H9 (cell line): ENCODE measurements around the gene CACNB2. TPM values are rescaled to one million over a fixed set of nuclear protein-coding genes. Genes with fewer than 3 reads are reported as not detected.

Source experiments
- DNase-seq: peaks from one replicate; pipeline ENCODE4 v3.0.0-alpha.2; 2017
- H2AFZ ChIP-seq: one replicate; pipeline ENCODE4 v1.6.1; 2013; ENCODE audit warnings: mild to moderate bottlenecking, low read length, control low read depth, moderate library complexity
- H2AK5ac ChIP-seq: 2 replicates; pipeline ENCODE4 v1.6.1; 2013; ENCODE audit warnings: low read length, control low read depth, mixed read lengths; ENCODE audit not compliant: insufficient read length
- H2BK120ac ChIP-seq: one replicate; pipeline ENCODE4 v1.6.1; 2013; ENCODE audit warnings: low read depth, mild to moderate bottlenecking, low read length, control low read depth, inconsistent platforms; ENCODE audit not compliant: poor library complexity, severe bottlenecking
- H2BK12ac ChIP-seq: 2 replicates; pipeline ENCODE4 v1.6.1; 2013; ENCODE audit warnings: low read length, control low read depth, mixed read lengths, low read depth; ENCODE audit not compliant: insufficient read length
- H2BK15ac ChIP-seq: 2 replicates; pipeline ENCODE4 v1.6.1; 2013; ENCODE audit warnings: low read depth, low read length, control low read depth
- H2BK20ac ChIP-seq: one replicate; pipeline ENCODE4 v1.6.1; 2013; ENCODE audit warnings: low read depth, mild to moderate bottlenecking, low read length, control low read depth, inconsistent platforms; ENCODE audit not compliant: poor library complexity, severe bottlenecking
- H2BK5ac ChIP-seq: 2 replicates; pipeline ENCODE4 v1.6.1; 2013; ENCODE audit warnings: low read length, control low read depth, mixed read lengths; ENCODE audit not compliant: insufficient read length
- H3K14ac ChIP-seq: 2 replicates; pipeline ENCODE4 v1.6.1; 2013; ENCODE audit warnings: low read length, control low read depth; ENCODE audit not compliant: insufficient read depth
- H3K18ac ChIP-seq: 2 replicates; pipeline ENCODE4 v1.6.1; 2013; ENCODE audit warnings: low read depth, mild to moderate bottlenecking, mixed read lengths, low read length, control low read depth; ENCODE audit not compliant: insufficient read length
- H3K23ac ChIP-seq: 2 replicates; pipeline ENCODE4 v1.6.1; 2013; ENCODE audit warnings: low read length, control low read depth, mixed read lengths, low read depth; ENCODE audit not compliant: insufficient read length
- H3K23me2 ChIP-seq: 2 replicates; pipeline ENCODE4 v1.6.1; 2013; ENCODE audit warnings: low read depth, mild to moderate bottlenecking, mixed read lengths, low read length, control low read depth; ENCODE audit not compliant: insufficient read length, poor library complexity, severe bottlenecking
- H3K27ac ChIP-seq: 2 replicates; pipeline ENCODE4 v1.5.1; 2013; ENCODE audit warnings: low read length, control low read depth, mixed read lengths, low read depth; ENCODE audit not compliant: insufficient read length
- H3K27me3 ChIP-seq: 2 replicates; pipeline ENCODE4 v1.6.1; 2013; ENCODE audit warnings: low read length, control low read depth, inconsistent platforms; ENCODE audit not compliant: insufficient read depth
- H3K4ac ChIP-seq: 2 replicates; pipeline ENCODE4 v1.6.1; 2013; ENCODE audit warnings: low read depth, mild to moderate bottlenecking, control low read depth, inconsistent platforms, low read length, moderate library complexity
- H3K4me1 ChIP-seq: 2 replicates; pipeline ENCODE4 v1.6.1; 2013; ENCODE audit warnings: low read length, control low read depth, inconsistent platforms; ENCODE audit not compliant: insufficient read depth
- H3K4me2 ChIP-seq: 2 replicates; pipeline ENCODE4 v1.6.1; 2013; ENCODE audit warnings: low read length, control low read depth, mixed read lengths; ENCODE audit not compliant: insufficient read length, insufficient read depth
- H3K56ac ChIP-seq: 2 replicates; pipeline ENCODE4 v1.6.1; 2013; ENCODE audit warnings: low read depth, mild to moderate bottlenecking, mixed read lengths, low read length, control low read depth; ENCODE audit not compliant: insufficient read length
- H3K79me1 ChIP-seq: 2 replicates; pipeline ENCODE4 v1.6.1; 2013; ENCODE audit warnings: low read depth, mild to moderate bottlenecking, moderate library complexity, low read length, control low read depth, inconsistent platforms; ENCODE audit not compliant: insufficient read depth, poor library complexity, severe bottlenecking
- H3K79me2 ChIP-seq: 2 replicates; pipeline ENCODE4 v1.6.1; 2013; ENCODE audit warnings: low read length, control low read depth, inconsistent platforms; ENCODE audit not compliant: insufficient read depth
- H3K9ac ChIP-seq: 2 replicates; pipeline ENCODE4 v1.6.1; 2013; ENCODE audit warnings: low read length, control low read depth, mixed read lengths; ENCODE audit not compliant: insufficient read length; ENCODE audit errors: extremely low read depth
- H3K9me3 ChIP-seq: one replicate; pipeline ENCODE4 v1.6.1; 2013; ENCODE audit warnings: low read depth, low read length, inconsistent platforms; ENCODE audit not compliant: control insufficient read depth
- H3T11ph ChIP-seq: one replicate; pipeline ENCODE4 v1.6.1; 2013; ENCODE audit warnings: mild to moderate bottlenecking, low read length, control low read depth, inconsistent platforms
- H4K20me1 ChIP-seq: one replicate; pipeline ENCODE4 v1.6.1; 2013; ENCODE audit not compliant: control insufficient read depth, insufficient read length, insufficient read depth
- H4K5ac ChIP-seq: 2 replicates; pipeline ENCODE4 v1.6.1; 2013; ENCODE audit warnings: low read depth, mild to moderate bottlenecking, mixed read lengths, low read length, control low read depth; ENCODE audit not compliant: insufficient read length
- H4K8ac ChIP-seq: replicated peaks from 2 replicates; pipeline ENCODE4 v1.6.1; 2013; ENCODE audit warnings: low read length, control low read depth, mixed read lengths, low read depth; ENCODE audit not compliant: insufficient read length
- H4K91ac ChIP-seq: 2 replicates; pipeline ENCODE4 v1.6.1; 2013; ENCODE audit warnings: low read depth, mild to moderate bottlenecking, moderate library complexity, mixed read lengths, low read length, control low read depth; ENCODE audit not compliant: insufficient read length
- H3K27ac Mint-ChIP-seq, 3 experiments: 2 replicates in 2 of 3; 3 replicates in 1 of 3; pipeline ENCODE4 v1.8.0; 2020 to 2021; ENCODE audit warnings: mixed read lengths in 3 of 3, mild to moderate bottlenecking in 1 of 3, moderate library complexity in 1 of 3
- H3K27me3 Mint-ChIP-seq: 2 replicates; pipeline ENCODE4 v1.8.0; 2021; ENCODE audit warnings: low read depth, mild to moderate bottlenecking, moderate library complexity, mixed read lengths
- H3K36me3 Mint-ChIP-seq, 3 experiments: 2 replicates in 2 of 3; 3 replicates in 1 of 3; pipeline ENCODE4 v1.8.0; 2020 to 2021; ENCODE audit warnings: low read depth in 3 of 3, mixed read lengths in 3 of 3; ENCODE audit not compliant: insufficient read depth in 1 of 3
- H3K4me1 Mint-ChIP-seq, 2 experiments: 2 replicates each; pipeline ENCODE4 v1.8.0; 2020; ENCODE audit warnings: mixed read lengths in 2 of 2
- H3K4me3 Mint-ChIP-seq, 2 experiments: 2 replicates in 1 of 2; 3 replicates in 1 of 2; pipeline ENCODE4 v1.8.0; 2020 to 2021; ENCODE audit warnings: mild to moderate bottlenecking in 2 of 2, mixed read lengths in 2 of 2, moderate library complexity in 1 of 2
- H3K9me3 Mint-ChIP-seq, 2 experiments: 2 replicates in 1 of 2; 3 replicates in 1 of 2; pipeline ENCODE4 v1.8.0; 2020; ENCODE audit warnings: mild to moderate bottlenecking in 2 of 2, mixed read lengths in 2 of 2, moderate library complexity in 1 of 2
- WGBS: extraction: QIAGEN DNeasy Blood & Tissue Kit; methylation state at CpG from one replicate; pipeline ENCODE4 v1.1.7; 2013; ENCODE audit warnings: missing lambda C conversion rate, low lambda C conversion rate, mixed read lengths; ENCODE audit not compliant: insufficient read length; ENCODE audit errors: extremely low coverage; 5-methylcytosine and 5-hydroxymethylcytosine counted together
- total RNA-seq: library from RNA; stranded (reverse); gene quantifications from 2 replicates; pipeline ENCODE4 v1.2.1, GENCODE V29; 2021
- TF ChIP-seq, protein P1 (sequence below): fragments of 200-600 bp; sonication (generic); conservative IDR thresholded peaks from 3 replicates; pipeline ENCODE4 v1.8.0; 2021; ENCODE audit warnings: antibody characterized with exemption, mild to moderate bottlenecking

Gene CACNB2
- total RNA-seq, 1 experiment from 2014 or later: 2.6 TPM

DNA sequence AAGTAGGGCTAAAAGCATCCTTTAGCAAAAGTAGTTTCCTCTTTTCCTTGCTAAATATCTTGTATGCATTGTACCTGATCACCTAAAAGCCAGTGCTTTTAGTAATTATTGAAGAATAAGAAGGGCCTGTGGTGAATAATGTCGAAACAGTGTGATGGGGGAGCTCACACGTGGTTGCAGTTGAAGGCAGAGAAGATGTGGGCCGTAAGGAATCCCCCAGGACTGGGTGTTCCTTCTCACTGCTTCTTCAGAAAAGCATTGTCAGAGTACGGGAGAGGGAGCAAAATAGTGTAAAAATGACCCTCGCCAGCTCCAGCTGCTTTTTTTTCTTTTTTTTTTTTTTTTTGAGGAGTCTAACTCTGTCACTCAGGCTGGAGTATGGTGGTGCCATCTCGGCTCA lies 310.1 kb downstream of the CACNB2 start:
- Histone ChIP-seq H2AFZ (no peak overlapping the region), H2AK5ac (no peak overlapping the region), H2BK120ac (no peak overlapping the region), H2BK20ac (no peak overlapping the region), H4K91ac (no peak overlapping the region), H3T11ph (no peak overlapping the region), H4K5ac (no peak overlapping the region), H3K4ac (no peak overlapping the region), H3K4me1 (no peaks in the 10 kb centered on the region), H3K79me1 (no peaks in the 10 kb centered on the region), H3K23ac (no peak overlapping the region), H3K14ac (no peak overlapping the region), H3K9ac (no peak overlapping the region), H3K79me2 (no peaks in the 10 kb centered on the region), H4K8ac (no peak overlapping the region), H2BK5ac (no peak overlapping the region), H3K23me2 (no peaks in the 10 kb centered on the region), H2BK15ac (no peak overlapping the region), H3K9me3 (no peaks in the 10 kb centered on the region), H3K56ac (no peak overlapping the region), H4K20me1 (no peaks in the 10 kb centered on the region), H3K4me2 (no peak overlapping the region), H2BK12ac (no peak overlapping the region), H3K18ac (no peak overlapping the region), H3K27me3 (no peaks in the 10 kb centered on the region), H3K27ac (no peak overlapping the region)
- TF ChIP-seq, protein P1, sequence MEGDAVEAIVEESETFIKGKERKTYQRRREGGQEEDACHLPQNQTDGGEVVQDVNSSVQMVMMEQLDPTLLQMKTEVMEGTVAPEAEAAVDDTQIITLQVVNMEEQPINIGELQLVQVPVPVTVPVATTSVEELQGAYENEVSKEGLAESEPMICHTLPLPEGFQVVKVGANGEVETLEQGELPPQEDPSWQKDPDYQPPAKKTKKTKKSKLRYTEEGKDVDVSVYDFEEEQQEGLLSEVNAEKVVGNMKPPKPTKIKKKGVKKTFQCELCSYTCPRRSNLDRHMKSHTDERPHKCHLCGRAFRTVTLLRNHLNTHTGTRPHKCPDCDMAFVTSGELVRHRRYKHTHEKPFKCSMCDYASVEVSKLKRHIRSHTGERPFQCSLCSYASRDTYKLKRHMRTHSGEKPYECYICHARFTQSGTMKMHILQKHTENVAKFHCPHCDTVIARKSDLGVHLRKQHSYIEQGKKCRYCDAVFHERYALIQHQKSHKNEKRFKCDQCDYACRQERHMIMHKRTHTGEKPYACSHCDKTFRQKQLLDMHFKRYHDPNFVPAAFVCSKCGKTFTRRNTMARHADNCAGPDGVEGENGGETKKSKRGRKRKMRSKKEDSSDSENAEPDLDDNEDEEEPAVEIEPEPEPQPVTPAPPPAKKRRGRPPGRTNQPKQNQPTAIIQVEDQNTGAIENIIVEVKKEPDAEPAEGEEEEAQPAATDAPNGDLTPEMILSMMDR: no peak
- H3K4me3 Mint-ChIP-seq: no peak overlapping the region
- DNase-seq: no peak
- H3K4me1 Mint-ChIP-seq: no peaks in the 10 kb centered on the region
- H3K36me3 Mint-ChIP-seq: no peaks in the 10 kb centered on the region
- no CpG with 5 or more reads among the region's 6 CpGs for WGBS
- H3K27ac Mint-ChIP-seq: no peak overlapping the region
- no peaks in the 10 kb centered on the region for H3K9me3 Mint-ChIP-seq
- H3K27me3 Mint-ChIP-seq: no peaks in the 10 kb centered on the region
